ENCODE results near the gene NAA30.
A peak's percentile ranks its signal among the peaks of the same experiment; 100 is the strongest.
"Not testable (repeated sequence)": the region's sequence is repeated elsewhere in the genome, so short reads cannot be mapped to it uniquely, and the experiment has no call there.

The NAA30 gene

DNA sequence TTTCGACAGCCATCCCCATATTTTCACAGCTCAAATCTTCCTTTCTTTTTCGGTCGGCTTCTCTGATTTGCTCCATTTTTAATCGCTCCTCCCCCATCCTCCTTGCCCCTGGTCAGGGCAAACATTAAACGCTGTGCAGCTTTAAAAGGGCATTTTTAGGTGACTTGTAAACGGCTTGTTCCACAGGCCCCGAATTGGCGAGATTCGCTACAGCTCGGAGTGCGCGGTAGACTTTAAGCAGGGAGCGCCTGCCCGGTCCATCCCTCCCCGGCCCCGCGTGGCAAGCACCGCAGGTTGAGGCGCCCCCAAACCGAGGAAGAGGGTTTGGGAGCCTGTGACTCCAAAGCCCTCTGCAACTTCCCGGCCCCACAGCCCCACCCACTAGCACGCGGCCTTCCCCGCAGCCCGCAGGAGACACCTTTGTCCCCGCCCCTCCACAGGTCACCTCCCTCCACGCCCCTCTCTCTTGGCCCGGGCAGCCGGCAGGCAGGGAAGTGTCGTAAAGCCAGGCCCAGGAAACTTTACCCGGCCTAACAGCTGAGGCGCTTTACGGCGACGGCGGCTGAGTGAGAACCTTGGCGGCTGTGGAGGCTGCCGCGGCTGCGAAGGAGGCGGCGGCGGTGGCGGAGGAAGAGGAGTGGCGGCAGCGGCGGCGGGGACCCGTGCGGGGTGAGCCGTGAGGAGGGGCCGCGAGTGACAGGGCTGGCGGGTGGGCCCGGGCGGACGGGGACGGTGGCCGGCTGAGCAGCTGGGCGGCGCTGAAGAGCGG lies at the start of gene NAA30:
Gene NAA30, plus strand, starts transcription at position 550 of the 769 bp plus-strand sequence. CDS start 372 bp downstream, outside the sequence.
- DNase-seq: peak; percentile 92 to 95

DNA sequence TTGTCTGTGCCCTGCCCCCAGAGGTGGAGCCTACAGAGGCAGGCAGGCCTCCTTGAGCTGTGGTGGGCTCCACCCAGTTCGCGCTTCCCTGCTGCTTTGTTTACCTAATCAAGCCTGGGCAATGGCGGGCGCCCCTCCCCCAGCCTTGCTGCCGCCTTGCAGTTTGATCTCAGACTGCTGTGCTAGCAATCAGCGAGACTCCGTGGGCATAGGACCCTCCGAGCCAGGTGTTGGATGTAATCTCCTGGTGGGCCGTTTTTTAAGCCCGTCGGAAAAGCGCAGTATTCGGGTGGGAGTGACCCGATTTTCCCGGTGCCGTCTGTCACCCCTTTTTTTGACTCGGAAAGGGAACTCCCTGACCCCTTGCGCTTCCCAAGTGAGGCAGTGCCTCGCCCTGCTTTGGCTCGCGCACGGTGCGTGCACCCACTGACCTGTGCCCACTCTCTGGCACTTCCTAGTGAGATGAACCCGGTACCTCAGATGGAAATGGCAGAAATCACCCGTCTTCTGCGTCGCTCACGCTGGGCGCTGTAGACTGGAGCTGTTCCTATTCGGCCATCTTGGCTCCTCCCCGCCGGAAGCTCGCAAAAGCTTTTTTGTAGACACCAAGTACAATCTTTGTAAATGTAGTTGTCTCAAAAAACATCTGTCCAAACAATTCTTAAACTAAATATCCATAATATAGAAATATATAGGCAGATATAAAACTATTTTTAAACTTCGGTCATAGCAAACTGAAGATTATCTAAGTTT lies 46.7 kb upstream of the NAA30 start:
- not testable (repeated sequence) for DNase-seq

DNA sequence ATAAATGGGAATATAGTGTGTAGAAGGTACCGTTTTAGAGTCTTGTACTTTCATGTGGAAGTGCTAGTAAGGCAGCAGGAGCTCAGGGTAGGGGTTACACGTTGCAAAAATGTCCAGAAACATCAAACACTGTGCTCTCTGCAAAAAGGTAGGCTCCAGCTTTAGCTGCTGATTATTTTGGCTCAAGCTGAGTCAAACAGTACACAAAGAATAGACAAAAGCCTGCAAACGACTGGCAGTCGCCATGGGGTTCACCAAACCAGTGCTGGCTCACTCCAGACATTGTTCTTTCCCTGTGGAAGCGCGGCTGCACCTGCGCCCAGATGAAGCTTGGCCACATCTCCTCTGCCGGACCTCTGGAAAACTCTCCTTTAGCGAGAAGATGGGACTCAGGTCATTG lies 45.3 kb upstream of the NAA30 start:
- peak; percentile 33 to 45 for DNase-seq

DNA sequence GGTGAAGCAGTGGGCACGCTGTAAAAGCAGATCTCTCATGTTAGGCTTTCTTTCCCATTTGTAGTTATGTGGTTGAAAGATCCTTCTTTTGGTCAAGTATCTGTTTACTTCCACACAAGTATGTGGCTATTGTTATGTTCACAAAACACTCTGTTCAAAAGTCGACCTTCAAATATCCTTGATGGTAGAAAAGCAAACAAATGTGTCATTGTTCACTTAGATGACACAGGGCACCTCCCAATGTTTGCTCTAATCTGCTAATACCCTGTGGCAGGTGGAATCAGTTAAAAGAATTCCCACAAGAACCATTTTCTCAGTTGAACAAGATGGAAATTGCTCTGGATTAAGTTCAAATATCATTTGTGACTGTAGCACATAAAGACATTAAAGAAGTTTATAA lies 43.6 kb upstream of the NAA30 start:
- peak; percentile 73 to 75 for DNase-seq

DNA sequence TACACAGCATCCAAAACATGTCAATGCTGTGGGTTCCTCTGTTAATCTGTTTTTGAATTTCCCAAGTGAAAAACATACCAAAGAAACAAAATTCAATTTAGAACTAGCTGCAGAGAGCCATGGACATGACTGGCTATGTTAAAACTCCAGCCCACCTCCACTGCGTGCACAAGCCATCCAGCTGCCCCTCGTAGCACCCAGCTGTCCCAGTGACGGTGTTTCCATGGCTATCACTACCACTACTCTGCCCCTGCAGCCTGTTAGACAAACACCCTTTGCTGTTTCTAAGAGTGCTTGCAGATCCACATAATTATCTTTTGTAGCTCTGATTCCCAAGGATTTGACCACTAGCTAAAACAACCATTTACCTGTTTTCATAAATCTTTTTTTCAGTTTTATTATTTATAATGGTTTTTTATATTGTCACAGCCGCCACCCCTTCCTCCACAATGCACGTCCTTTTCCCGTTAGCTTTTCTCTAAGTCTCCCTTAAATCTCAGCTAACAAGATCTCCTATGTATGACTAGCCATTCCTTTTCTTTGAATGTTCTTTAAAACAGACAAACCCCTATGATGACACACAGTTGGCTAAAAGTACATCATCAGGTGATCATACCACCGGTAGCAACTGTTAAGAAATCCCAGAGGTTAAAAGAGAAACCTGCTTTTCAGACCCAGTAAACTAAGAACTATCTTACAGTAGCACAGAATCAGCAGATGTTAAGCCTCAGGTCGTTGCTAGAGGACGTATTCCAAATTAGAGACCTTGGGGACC lies 37.8 kb upstream of the NAA30 start:
- DNase-seq: peak; percentile 71 to 72

DNA sequence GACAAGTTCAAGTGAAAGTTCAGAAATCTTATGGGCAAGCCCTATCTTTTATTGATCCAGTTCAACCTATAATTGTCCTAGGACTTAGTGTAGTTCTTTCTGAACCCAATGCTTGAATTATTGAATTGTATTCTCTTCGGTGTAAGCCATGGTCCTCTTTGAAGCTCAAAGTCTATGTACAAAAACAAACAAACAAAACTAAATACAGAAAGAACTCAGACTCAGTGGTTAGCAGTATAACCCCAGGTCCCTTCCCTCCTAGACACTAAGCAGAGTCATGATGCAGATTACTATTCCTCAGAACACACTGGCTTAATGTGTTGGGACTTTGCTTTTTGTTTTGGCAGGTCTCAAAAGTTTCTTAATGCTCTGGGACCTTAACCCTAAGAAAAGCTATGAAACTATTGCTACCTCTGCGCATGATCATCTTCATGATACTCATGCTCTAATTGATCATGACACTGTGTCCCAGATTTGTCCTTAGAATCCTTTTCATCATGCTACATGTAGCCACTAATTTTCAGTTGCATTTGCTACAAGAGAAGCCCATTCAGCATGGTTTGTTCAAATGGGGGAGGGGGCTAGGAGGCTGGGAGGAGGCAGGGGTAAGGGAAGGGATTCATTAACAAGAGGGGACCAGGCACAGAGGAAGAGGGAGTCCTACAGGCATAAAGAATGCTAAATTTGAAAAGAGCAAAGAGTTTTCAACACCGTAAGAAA lies 35.1 kb upstream of the NAA30 start:
- DNase-seq: no peak

DNA sequence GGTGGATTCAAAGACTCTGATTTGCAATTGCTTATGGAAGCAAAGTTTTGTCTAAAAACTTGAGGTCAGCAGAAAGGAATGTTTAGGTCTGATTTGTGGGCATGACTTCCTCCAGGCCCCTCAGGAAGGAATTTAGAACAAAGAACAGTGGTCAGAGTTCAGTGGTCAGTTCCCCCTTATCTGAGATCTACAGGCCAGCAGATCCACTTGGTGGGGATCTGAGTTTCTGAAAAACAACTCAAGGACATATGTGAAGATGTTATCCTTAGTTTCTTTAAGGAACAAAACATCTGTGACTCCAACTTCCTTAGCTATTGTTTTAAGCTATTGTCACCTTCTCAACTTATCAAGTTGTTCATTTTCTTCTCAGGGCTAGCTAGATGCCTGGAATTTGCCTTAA lies 28.0 kb upstream of the NAA30 start:
- no peak for DNase-seq

DNA sequence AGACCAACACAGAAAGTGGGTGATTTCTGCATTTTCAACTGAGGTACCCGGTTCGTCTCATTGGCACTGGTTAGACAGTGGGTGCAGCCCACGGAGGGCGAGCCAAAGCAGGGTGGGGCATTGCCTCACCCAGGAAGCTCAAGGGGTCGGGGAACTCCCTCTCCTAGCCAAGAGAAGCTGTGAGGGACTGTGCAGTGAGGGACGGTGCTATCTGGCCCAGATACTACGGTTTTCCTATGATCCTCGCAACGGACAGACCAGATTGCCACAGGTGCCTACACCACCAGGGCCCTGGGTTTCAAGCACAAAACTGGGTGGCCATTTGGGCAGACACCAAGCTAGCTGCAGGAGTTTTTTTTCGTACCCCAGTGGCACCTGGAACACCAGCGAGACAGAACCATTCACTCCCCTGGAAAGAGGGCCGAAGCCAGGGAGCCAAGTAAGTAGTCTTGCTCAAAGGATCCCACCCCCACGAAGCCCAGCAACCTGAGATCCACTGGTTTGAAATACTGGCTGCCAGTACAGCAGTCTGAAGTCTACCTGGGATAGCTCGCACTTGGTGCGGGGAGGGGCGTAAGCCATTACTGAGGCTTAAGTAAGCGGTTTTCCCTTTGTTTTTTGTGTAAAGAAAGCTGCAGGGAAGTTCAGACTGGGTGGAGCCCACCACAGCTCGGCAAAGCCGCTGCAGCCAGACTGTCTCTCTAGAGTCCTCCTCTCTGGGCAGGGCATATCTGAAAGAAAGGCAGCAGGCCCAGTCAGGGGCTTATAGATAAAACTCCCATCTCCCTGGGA lies 25.5 kb upstream of the NAA30 start:
- no peak for DNase-seq

DNA sequence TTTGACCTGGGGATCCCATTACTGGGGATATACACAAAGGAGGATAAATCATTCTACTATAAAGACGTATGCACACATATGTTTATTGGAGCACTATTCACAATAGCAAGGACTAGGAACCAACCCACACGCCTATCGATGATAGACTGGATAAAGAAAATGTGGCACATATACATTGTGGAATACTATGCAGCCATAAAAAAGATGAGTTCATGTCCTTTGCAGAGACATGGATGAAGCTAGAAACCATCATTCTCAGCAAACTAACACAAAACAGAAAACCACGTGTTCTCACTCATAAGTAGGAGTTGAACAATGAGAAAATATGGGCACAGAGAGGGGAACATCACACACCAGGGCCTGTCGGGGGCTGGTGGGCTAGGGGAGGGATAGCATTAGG lies 20.2 kb upstream of the NAA30 start:
- DNase-seq: not testable (repeated sequence)

DNA sequence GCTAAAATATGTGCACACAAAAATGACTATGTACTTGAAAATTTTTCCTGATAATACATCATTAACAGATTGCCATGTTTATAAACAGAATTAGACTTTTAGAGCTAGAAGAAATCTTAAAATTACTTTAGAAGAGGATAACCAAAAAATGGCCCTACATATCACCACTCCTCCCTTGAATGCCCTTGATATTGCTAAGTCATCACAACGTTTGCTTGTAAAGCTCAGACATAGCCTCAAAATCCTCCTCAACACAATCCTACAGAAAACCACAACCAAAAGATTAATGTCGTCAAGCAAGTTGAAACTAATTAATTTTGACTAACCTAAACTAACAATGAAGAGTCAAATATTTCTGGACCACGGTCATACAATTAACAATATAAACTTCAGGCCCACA lies 19.4 kb upstream of the NAA30 start:
- DNase-seq: no peak

DNA sequence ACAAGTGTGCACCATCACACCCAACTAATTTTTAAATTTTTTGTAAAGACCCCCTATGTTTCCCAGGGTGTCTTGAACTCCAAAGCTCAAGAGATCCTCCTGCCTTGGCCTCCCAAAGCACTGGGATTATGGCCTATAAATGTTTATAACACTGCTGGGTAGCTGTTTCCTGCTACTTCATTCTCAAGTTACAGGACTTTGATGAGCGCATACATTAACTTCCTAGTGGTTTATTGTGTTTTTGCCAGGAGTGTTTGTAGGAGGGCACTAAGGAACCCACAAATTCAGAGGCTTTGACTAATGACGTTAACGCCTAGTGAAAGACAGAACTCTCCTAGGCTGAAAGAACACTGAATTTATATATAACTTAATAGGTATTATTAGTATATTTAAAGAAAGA lies 15.2 kb upstream of the NAA30 start:
- DNase-seq: no peak

DNA sequence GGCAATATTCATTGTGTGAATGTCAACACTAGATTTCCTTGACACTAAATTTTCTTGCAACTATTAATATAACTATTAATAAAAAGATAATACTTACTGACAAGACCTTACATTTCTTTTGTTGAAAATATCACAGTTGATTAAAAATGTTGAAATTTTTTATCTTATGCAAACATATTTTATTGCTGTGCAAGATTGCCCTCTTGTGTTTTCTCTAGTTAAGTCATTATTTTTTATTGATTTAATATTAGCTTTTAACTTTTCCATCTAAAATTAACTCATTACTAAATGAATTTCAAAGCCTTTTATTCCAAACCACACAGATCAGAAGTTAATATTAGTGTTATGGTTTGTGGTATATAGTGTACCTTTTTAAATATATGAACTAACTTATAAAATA lies 11.7 kb upstream of the NAA30 start:
- no peak for DNase-seq

DNA sequence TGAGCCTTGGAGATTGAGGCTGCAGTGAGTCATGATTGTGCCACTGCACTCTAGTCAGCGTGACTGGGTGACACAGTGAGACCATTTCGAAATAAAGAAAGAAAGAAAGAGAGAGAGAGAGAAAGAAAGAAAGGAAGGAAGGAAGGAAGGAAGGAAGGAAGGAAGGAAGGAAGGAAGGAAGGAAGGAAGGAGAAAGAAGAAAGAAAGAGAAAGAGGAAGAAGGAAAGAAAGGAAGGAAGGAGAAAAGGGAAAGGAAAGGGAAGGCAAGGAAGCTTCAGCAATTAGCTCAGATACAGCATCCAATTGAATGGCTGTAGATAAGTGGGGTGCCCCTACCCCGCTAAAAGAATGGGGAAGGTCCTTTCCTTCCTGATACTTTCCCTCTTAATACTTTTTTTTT lies 9.5 kb upstream of the NAA30 start:
- no peak for DNase-seq

DNA sequence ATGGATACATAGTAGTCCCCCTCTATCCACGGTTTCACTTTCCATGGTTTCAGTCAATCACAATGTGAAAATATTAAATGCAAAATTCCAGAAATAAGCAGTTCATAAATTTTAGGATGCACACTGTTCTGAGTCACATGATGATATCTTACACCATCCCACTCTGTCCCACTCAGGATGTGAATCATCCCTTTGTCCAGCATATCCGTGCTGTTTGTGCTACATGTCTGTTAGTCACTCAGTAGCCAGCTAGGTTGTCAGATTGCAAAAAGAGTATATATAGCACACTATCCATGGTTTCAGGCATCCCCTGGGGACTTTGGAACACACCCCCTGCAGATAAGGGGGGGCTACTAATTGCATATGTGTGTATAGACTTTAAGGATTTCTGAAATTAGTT lies 8.1 kb upstream of the NAA30 start:
- DNase-seq: no peak

DNA sequence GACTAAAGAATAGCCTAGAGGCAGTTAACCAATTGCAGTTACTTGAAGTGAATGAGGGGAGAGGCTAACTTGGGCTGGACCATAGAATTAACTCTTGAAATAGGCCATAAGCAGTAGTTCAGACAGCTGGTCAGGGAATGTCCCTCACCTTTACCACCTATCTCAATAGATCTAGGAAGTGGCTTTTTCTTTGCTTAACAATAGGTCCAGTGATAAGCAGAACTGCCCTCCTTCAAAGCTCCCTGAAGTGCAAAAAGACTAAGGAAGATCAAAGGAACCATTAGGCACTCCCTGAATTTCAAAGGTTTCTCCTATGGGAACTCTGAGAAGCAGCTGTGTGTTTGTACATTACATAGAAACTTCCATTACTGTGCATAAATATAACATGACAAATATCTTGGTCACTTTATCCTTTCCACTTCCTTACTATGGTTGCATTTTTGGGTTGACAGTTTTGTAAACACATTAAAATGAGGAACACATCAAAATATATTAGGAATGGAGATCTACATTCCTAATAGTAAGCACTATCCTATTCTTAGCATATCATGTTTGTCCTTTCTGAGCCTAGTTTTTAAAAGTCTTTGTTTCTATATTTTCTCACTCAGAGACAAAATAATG lies 7.2 kb upstream of the NAA30 start:
- no peak for DNase-seq

DNA sequence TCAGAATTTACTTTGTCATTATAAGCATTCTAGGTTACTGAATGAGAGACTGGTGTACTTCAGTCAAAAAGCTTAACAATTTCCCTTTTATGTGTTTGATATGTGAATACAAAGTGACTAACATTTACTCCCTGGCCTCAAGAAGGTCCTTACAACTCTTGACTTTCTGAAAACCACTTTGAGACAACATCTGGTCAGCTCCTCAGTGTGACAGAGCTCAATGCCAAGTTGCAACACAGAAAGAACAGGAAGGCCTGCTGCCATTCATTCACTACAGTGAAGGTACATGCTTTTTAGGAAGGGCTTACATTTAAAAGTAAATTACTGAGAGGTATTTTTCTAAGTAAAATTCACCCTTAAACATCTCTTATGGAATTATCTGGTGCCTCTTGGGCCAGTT lies 2.3 kb upstream of the NAA30 start:
- DNase-seq: no peak

DNA sequence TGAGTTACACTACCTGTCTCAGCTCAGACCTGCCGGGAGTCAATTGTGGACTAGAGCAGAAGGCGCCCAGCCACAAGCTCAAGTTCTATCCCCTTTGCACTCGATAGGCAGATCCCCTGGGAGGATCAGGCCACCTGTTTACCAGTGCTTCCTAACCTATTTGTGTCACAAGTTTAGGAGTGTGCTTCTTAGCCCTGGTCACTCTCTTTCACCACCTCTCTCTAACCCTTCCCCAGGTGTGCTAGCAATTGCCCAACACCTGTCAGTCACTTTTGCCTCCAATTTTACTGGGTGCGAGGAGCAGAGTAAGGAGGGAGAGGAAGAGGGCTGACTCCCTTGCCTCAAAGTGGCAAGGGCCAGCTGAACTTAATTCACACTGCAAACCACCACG lies 745 bp upstream of the NAA30 start:
- no peak for DNase-seq

DNA sequence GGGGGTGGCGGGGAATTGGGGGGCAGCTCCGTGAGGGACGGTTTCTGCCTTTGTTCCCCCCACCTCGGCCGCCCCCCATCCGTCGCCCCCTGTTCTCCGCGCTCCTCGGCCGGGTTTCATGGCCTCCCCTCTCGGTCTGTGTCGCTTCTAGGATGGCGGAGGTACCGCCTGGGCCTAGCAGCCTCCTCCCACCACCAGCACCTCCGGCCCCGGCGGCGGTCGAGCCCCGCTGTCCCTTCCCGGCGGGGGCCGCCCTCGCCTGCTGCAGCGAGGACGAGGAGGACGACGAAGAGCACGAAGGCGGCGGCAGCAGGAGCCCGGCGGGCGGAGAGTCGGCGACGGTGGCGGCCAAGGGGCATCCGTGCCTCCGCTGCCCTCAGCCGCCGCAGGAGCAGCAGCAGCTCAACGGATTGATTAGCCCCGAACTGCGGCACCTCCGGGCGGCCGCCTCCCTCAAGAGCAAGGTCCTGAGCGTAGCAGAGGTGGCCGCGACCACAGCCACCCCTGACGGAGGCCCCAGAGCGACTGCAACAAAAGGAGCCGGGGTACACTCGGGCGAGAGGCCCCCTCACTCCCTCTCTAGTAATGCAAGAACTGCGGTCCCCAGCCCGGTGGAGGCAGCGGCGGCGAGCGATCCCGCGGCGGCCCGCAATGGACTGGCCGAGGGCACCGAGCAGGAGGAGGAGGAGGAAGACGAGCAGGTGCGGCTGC lies 575 bp downstream of the NAA30 start:
- DNase-seq: peak in 1 of 2 experiments; percentile 55

DNA sequence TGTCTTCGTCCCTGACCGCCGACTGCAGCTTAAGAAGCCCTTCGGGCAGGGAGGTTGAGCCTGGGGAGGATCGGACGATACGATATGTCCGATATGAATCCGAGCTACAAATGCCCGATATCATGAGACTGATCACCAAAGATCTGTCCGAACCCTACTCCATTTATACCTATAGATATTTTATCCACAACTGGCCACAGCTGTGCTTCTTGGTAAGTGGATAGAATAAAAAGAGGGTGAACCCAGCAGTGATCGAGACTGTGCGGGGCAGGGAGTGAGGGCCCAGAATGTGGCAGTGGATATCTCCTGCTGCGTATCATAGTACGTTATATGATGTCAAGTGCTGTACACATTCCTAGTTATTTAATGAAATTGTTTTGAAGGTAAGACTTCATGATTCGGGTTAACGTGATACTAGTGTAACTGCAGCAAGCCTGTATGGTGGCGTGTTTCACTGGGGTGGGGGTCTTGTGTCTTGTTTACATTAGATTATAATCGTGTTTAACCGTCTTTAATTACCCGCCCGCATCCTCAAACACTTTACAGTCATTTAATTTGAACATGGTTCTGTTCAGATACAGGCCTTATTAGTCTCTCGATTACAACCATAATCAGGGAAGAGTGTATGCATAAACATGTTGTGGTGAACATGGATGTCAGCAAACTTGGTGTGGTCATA lies 1.3 kb downstream of the NAA30 start:
- DNase-seq: no peak

DNA sequence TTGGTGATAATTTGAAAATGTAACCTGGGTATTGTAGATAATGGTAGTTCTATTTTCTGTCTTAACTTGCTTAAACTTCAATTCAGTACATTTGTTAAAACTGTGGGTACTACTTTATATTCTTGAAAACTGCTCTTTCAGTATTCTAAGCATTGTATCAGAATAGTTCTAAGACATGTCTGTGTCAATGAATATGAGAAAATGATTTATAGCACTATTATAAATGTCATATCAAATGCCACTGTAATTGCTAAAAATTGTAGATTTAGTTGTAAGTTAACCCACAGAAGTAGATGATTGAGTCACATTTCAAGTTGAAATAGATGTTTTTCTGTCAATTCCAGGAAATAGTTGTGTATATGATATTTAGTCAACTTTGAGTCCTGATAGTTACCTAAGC lies 2.4 kb downstream of the NAA30 start:
- DNase-seq: no peak
